ENCODE data around the gene NXPE4.

NXPE4 gene

GRCh38 chr11:114559425-114560310, 35.9 kb downstream of the NXPE4 start, which contains the start of gene NXPE1:
NXPE1 (minus strand) TSS chr11:114559881; CDS start chr11:114551201, 8,680 bp downstream.
- no peak for DNase-seq

GRCh38 chr11:114556135-114556534, 39.5 kb downstream of the NXPE4 start:
- DNase-seq, result no peak

- DNase-seq, result no peak
Observed at GRCh38 chr11:114553642-114554041, 41.9 kb downstream of the NXPE4 start.

GRCh38 chr11:114551060-114551459, 44.5 kb downstream of the NXPE4 start:
- DNase-seq, result no peak

- no peak for DNase-seq
Observed at GRCh38 chr11:114525682-114526081, 69.9 kb downstream of the NXPE4 start.

- no peak for DNase-seq
Observed at GRCh38 chr11:114524122-114524521, 71.5 kb downstream of the NXPE4 start.

GRCh38 chr11:114522818-114523217, 72.8 kb downstream of the NXPE4 start:
- no peak for DNase-seq
